ENCODE results near the gene COL13A1.

- TF ChIP-seq EGR1 (IDR thresholded peaks at IDR 0.05; ENCODE audit: borderline replicate concordance, low read depth, low read length) (no peak), POLR2A (IDR thresholded peaks at IDR 0.05; ENCODE audit: control extremely low read depth in 1 of 2, low read depth in 2 of 2, low read length in 2 of 2) (no peak), CTCF (IDR thresholded peaks at IDR 0.05; ENCODE audit: control extremely low read depth in 1 of 3, insufficient read depth in 1 of 3, low read depth in 1 of 3, low read length in 3 of 3) (no peak), EZH2 (IDR thresholded peaks at IDR 0.05; ENCODE audit: low read depth, low read length, severe bottlenecking) (no peak), EP300 (IDR thresholded peaks at IDR 0.05; ENCODE audit: borderline replicate concordance in 1 of 2, low read depth in 2 of 2, low read length in 2 of 2) (no peak), SRF (IDR thresholded peaks at IDR 0.05; ENCODE audit: low read depth, low read length) (no peak), KDM1A (IDR thresholded peaks at IDR 0.05; ENCODE audit: borderline replicate concordance, low read length) (no peak), POLR2AphosphoS5 (IDR thresholded peaks at IDR 0.05; ENCODE audit: low read depth, low read length) (no peak), TBP (IDR thresholded peaks at IDR 0.05; ENCODE audit: low read depth, low read length) (no peak), MAFK (IDR thresholded peaks at IDR 0.05; ENCODE audit: low read depth, low read length) (no peak)
Measured at GRCh38 chr10:69795242-69795934, 6.3 kb upstream of the COL13A1 start.

Data from H1 (cell line).